Endothelial cell of umbilical vein (primary cell): ENCODE measurements around the gene C1QB. TPM values are rescaled to one million over a fixed set of nuclear protein-coding genes. Genes with fewer than 3 reads are reported as not detected.

Source experiments
- BruUV-seq: library from RNA; stranded (reverse); fragments of 400-500 nt; replicated peaks from 2 replicates; lab custom pipeline; 2021; lab: Mats Ljungman, UMichigan
- CTCF ChIA-PET: fragments of 300-600, 350-600 bp; sonication (Branson Sonifier 250); formaldehyde crosslinking; loops from one replicate; lab custom pipeline; 2021; ENCODE audit warnings: antibody characterized with exemption, inconsistent platforms; lab: Charles Lee
- POLR2A ChIA-PET: fragments of 300-600, 350-600 bp; sonication (Branson Sonifier 250); formaldehyde crosslinking; loops from one replicate; lab custom pipeline; 2021; ENCODE audit warnings: antibody characterized with exemption, inconsistent platforms; lab: Charles Lee
- DNase-seq: peaks from one replicate; pipeline ENCODE4 v3.0.0-alpha.2; 2011; ENCODE audit warnings: low read depth, low spot score
- FAIRE-seq: peaks from 2 replicates; lab custom pipeline; 2011; peaks lifted over from hg19 to GRCh38; lab: Jason Lieb, UNC
- H2AFZ ChIP-seq: 2 replicates; pipeline ENCODE4 v1.6.0; 2012; ENCODE audit warnings: low read depth, low read length, control low read depth, inconsistent platforms
- H3K27ac ChIP-seq: 2 replicates; pipeline ENCODE4 v1.5.1; 2011; ENCODE audit warnings: low read depth, mild to moderate bottlenecking, control low read depth, low read length, moderate library complexity; ENCODE audit not compliant: insufficient read depth
- H3K27me3 ChIP-seq, 2 experiments: 2 replicates each; pipeline versions ENCODE4 v1.6.0 to v1.6.1; 2011; ENCODE audit warnings: low read length in 2 of 2, mixed read lengths in 1 of 2; ENCODE audit not compliant: control insufficient read depth in 2 of 2, insufficient read depth in 2 of 2
- H3K36me3 ChIP-seq, 2 experiments: 2 replicates in 1 of 2; 3 replicates in 1 of 2; pipeline ENCODE4 v1.5.1; 2011; ENCODE audit warnings: low read length in 2 of 2, mild to moderate bottlenecking in 1 of 2, moderate library complexity in 1 of 2; ENCODE audit not compliant: control insufficient read depth in 2 of 2, insufficient read depth in 2 of 2; ENCODE audit errors: extremely low read depth in 1 of 2
- H3K4me1 ChIP-seq: 3 replicates; pipeline ENCODE4 v1.5.1; 2011; ENCODE audit warnings: mild to moderate bottlenecking, low read length; ENCODE audit not compliant: control insufficient read depth, insufficient read depth; ENCODE audit errors: extremely low read depth
- H3K4me2 ChIP-seq: 2 replicates; pipeline ENCODE4 v1.6.1; 2011; ENCODE audit warnings: low read length, control low read depth, mixed read lengths; ENCODE audit not compliant: insufficient read depth
- H3K4me3 ChIP-seq, 3 experiments: fragments of 200-600 bp in 1 of 3; sonication (generic), shearing (Covaris generic) in 1 of 3; replicated peaks in 1 of 3; 2 replicates each; pipeline ENCODE4 v1.5.1; 2011 to 2016; ENCODE audit warnings: control low read depth in 3 of 3, low read length in 3 of 3, mild to moderate bottlenecking in 2 of 3, inconsistent platforms in 1 of 3, low read depth in 1 of 3, moderate library complexity in 1 of 3; ENCODE audit not compliant: insufficient read depth in 1 of 3
- H3K79me2 ChIP-seq: 2 replicates; pipeline ENCODE4 v1.6.0; 2012; ENCODE audit warnings: low read length, inconsistent platforms; ENCODE audit not compliant: control insufficient read depth, insufficient read depth
- H3K9ac ChIP-seq: replicated peaks from 2 replicates; pipeline ENCODE3; 2011; ENCODE audit warnings: low read length, control low read depth; ENCODE audit not compliant: insufficient read depth; ENCODE audit errors: extremely low read depth
- H3K9me1 ChIP-seq: replicated peaks from 3 replicates; pipeline ENCODE4 v1.6.0; 2011; ENCODE audit warnings: mild to moderate bottlenecking, low read length; ENCODE audit not compliant: control insufficient read depth, insufficient read depth; ENCODE audit errors: extremely low read depth
- H3K9me3 ChIP-seq: replicated peaks from 2 replicates; pipeline ENCODE4 v1.5.1; 2012; ENCODE audit warnings: low read length, inconsistent platforms; ENCODE audit not compliant: control insufficient read depth, insufficient read depth
- H4K20me1 ChIP-seq: replicated peaks from 2 replicates; pipeline ENCODE3; 2011; ENCODE audit warnings: mild to moderate bottlenecking, low read length; ENCODE audit not compliant: control insufficient read depth, insufficient read depth; ENCODE audit errors: extremely low read depth
- CTCF ChIP-seq, 2 donors: IDR thresholded peaks; 1 replicate in 1 of 2; 2 replicates in 1 of 2; pipeline ENCODE4 v1.5.1; 2011; ENCODE audit warnings: low read length in 2 of 2, mild to moderate bottlenecking in 2 of 2, moderate library complexity in 2 of 2, control low read depth in 1 of 2, inconsistent platforms in 1 of 2, low read depth in 1 of 2; ENCODE audit not compliant: insufficient read depth in 1 of 2; ENCODE audit errors: extremely low read depth in 1 of 2
- EZH2 ChIP-seq: IDR thresholded peaks from 2 replicates; pipeline ENCODE4 v1.6.1; 2012; ENCODE audit warnings: borderline replicate concordance, low read depth, mild to moderate bottlenecking, moderate library complexity, low read length, inconsistent platforms; ENCODE audit not compliant: severe bottlenecking
- FOS ChIP-seq: IDR thresholded peaks from 2 replicates; pipeline ENCODE4 v1.6.1; 2011; ENCODE audit warnings: mild to moderate bottlenecking, low read length, moderate library complexity, borderline replicate concordance; ENCODE audit not compliant: insufficient read depth
- GATA2 ChIP-seq: IDR thresholded peaks from 2 replicates; pipeline ENCODE4 v1.7.0; 2011; ENCODE audit warnings: low read depth, mild to moderate bottlenecking, moderate library complexity, mixed read lengths, low read length; ENCODE audit not compliant: insufficient read length, insufficient read depth
- JUN ChIP-seq: IDR thresholded peaks from 2 replicates; pipeline ENCODE4 v1.6.1; 2011; ENCODE audit warnings: borderline replicate concordance, low read depth; ENCODE audit not compliant: insufficient read length, insufficient read depth
- MAX ChIP-seq: IDR thresholded peaks from 2 replicates; pipeline ENCODE4 v1.6.1; 2011; ENCODE audit not compliant: insufficient read depth, insufficient read length
- MYC ChIP-seq: IDR thresholded peaks from one replicate; pipeline ENCODE4 v1.6.1; 2011; ENCODE audit warnings: mild to moderate bottlenecking, low read depth, low read length
- POLR2A ChIP-seq: IDR thresholded peaks from 2 replicates; pipeline ENCODE4 v1.6.1; 2012; ENCODE audit warnings: low read depth, mild to moderate bottlenecking, control low read depth, low read length
- POLR2AphosphoS5 ChIP-seq: IDR thresholded peaks from 2 replicates; pipeline ENCODE4 v1.6.1; 2012; ENCODE audit warnings: low read depth, mild to moderate bottlenecking, control low read depth, low read length, moderate library complexity; ENCODE audit not compliant: insufficient read depth
- dilution Hi-C: fragments of 300-500 bp; cut with MboI; formaldehyde crosslinking; loops from one replicate; pipeline ENCODE4 v1.15.0; 2019; ENCODE audit warnings: low sequenced_read_pairs; ENCODE audit not compliant: extremely low pct_ligation_motif_present
- intact Hi-C: fragments of 100-400 bp; cut with micrococcal nuclease; formaldehyde crosslinking; loops from one replicate; pipeline ENCODE4 v1.10.0; 2022
- polyA plus RNA-seq, 4 experiments: library from polyadenylated mRNA; depleted of rRNA in 3 of 4; stranded (reverse) in 3 of 4; unstranded in 1 of 4; fragments of >200 nt; gene quantifications; 2 replicates each; pipeline versions ENCODE4 v1.2.1 to v1.2.3, GENCODE V29; 2011 to 2012; ENCODE audit warnings: missing spikeins in 1 of 4
- total RNA-seq: library from RNA; stranded (reverse); gene quantifications from 2 replicates; pipeline ENCODE4 v1.2.3, GENCODE V29; 2021

The C1QB gene
- total and polyA plus RNA-seq, 2 donors (not counting 3 experiments of a cell fraction or from before 2014, with no cell fraction given), result not detected

GRCh38 chr1:22638476-22639234, 14.4 kb upstream of the C1QB start:
- FAIRE-seq, result no peak
- CTCF ChIA-PET, result interaction anchor here (1.0 to 5.5 kb wide), 3 partner anchors 13 to 222 kb away, joined by 3 to 154 read pairs (median 4); no protein-coding TSS in a partner anchor
- no peak for TF ChIP-seq MAX
- no peak for TF ChIP-seq FOS
- TF ChIP-seq GATA2, result no peak
- no peak for TF ChIP-seq JUN
- TF ChIP-seq EZH2, result no peak
- no peak for TF ChIP-seq CTCF (IDR thresholded peaks at IDR 0.05; ENCODE audit: extremely low read depth in 1 of 2, insufficient read depth in 1 of 2, low read depth in 1 of 2, low read length in 2 of 2)
- no peak for TF ChIP-seq MYC
- TF ChIP-seq POLR2A, result no peak
- TF ChIP-seq POLR2AphosphoS5, result no peak
- Histone ChIP-seq H3K27ac (no peak overlapping the region), H4K20me1 (no peaks in the 10 kb centered on the region), H3K9ac (no peak overlapping the region), H3K9me3 (no peaks in the 10 kb centered on the region), H3K9me1 (no peaks in the 10 kb centered on the region), H3K4me2 (no peak overlapping the region), H2AFZ (no peak overlapping the region), H3K27me3 (peaks cover 0 to 3% of the 10 kb centered on the region in 2 experiments), H3K4me1 (no peaks in the 10 kb centered on the region), H3K36me3 (no peaks in the 10 kb centered on the region), H3K4me3 (no peak overlapping the region), H3K79me2 (no peaks in the 10 kb centered on the region)
- intact Hi-C loops, result no loop called here
- no TSS peak for BruUV-seq
- POLR2A ChIA-PET, result no interaction called here
- dilution Hi-C loops, result no loop called here
- DNase-seq, result no peak
